ENCODE measurements around the gene WDR27. TPM values are rescaled to one million over a fixed set of nuclear protein-coding genes. Genes with fewer than 3 reads are reported as not detected.

The WDR27 gene
- total RNA-seq, 6 donors from 2014 or later, result 20.1 to 80.7 (median 40.3) TPM

GRCh38 chr6:169449221-169449620, 252.6 kb downstream of the WDR27 start:
- TF ChIP-seq, protein P1, sequence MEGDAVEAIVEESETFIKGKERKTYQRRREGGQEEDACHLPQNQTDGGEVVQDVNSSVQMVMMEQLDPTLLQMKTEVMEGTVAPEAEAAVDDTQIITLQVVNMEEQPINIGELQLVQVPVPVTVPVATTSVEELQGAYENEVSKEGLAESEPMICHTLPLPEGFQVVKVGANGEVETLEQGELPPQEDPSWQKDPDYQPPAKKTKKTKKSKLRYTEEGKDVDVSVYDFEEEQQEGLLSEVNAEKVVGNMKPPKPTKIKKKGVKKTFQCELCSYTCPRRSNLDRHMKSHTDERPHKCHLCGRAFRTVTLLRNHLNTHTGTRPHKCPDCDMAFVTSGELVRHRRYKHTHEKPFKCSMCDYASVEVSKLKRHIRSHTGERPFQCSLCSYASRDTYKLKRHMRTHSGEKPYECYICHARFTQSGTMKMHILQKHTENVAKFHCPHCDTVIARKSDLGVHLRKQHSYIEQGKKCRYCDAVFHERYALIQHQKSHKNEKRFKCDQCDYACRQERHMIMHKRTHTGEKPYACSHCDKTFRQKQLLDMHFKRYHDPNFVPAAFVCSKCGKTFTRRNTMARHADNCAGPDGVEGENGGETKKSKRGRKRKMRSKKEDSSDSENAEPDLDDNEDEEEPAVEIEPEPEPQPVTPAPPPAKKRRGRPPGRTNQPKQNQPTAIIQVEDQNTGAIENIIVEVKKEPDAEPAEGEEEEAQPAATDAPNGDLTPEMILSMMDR (IDR thresholded peaks at IDR 0.05), result no peak
- no peak for TF ChIP-seq POLR2AphosphoS5 (IDR thresholded peaks at IDR 0.05)
- no peak for TF ChIP-seq POLR2A (IDR thresholded peaks at IDR 0.05)
- TF ChIP-seq EP300 (IDR thresholded peaks at IDR 0.05), result no peak
- ATAC-seq (ENCODE audit: low FRiP score in 2 of 2), result no peak
- H3K36me3 ChIP-seq, result no peaks in the 10 kb centered on the region
- whole genome bisulfite sequencing, 2 donors, result 71 to 76% methylated on average over 6 of the region's 6 CpGs
- no peak overlapping the region for H3K27ac ChIP-seq
- no peaks in the 10 kb centered on the region for H3K27me3 ChIP-seq
- no peak for DNase-seq
- no peak overlapping the region for H3K4me3 ChIP-seq
- H3K9me3 ChIP-seq, result no peaks in the 10 kb centered on the region
- H3K4me1 ChIP-seq, result peaks cover 0 to 5% (median 3%) of the 10 kb centered on the region in 4 donors

GRCh38 chr6:169445661-169446581, 255.9 kb downstream of the WDR27 start:
- Histone ChIP-seq H3K9me3 (no peaks in the 10 kb centered on the region), H3K4me1 (peaks cover 0 to 4% (median 0%) of the 10 kb centered on the region in 4 donors), H3K27me3 (no peaks in the 10 kb centered on the region), H3K27ac (no peak overlapping the region), H3K4me3 (peak overlapping the region in 1 of 4 donors; percentile 20), H3K36me3 (no peaks in the 10 kb centered on the region)
- TF ChIP-seq EP300 (IDR thresholded peaks at IDR 0.05) (no peak), POLR2AphosphoS5 (IDR thresholded peaks at IDR 0.05) (no peak), POLR2A (IDR thresholded peaks at IDR 0.05) (no peak)
- TF ChIP-seq, protein P1 (IDR thresholded peaks at IDR 0.05), result no peak
- no peak for DNase-seq
- WGBS, 2 donors, result 73 to 84% methylated on average over 21 to 27 of the region's 27 CpGs
- peak in 1 of 2 donors; percentile 74 for ATAC-seq (ENCODE audit: low FRiP score in 2 of 2)

GRCh38 chr6:169445227-169445626, 256.6 kb downstream of the WDR27 start:
- no peak for TF ChIP-seq EP300 (IDR thresholded peaks at IDR 0.05)
- no peak for TF ChIP-seq POLR2AphosphoS5 (IDR thresholded peaks at IDR 0.05)
- no peak for TF ChIP-seq POLR2A (IDR thresholded peaks at IDR 0.05)
- TF ChIP-seq, protein P1 (IDR thresholded peaks at IDR 0.05), result no peak
- ATAC-seq (ENCODE audit: low FRiP score in 2 of 2) (no peak), DNase-seq (no peak)
- H3K36me3 ChIP-seq, result no peaks in the 10 kb centered on the region
- H3K9me3 ChIP-seq, result no peaks in the 10 kb centered on the region
- no peaks in the 10 kb centered on the region for H3K27me3 ChIP-seq
- peaks cover 0 to 4% (median 0%) of the 10 kb centered on the region in 4 donors for H3K4me1 ChIP-seq
- WGBS, 2 donors, result 79 to 87% methylated on average over 7 of the region's 7 CpGs
- H3K27ac ChIP-seq, result no peak overlapping the region
- H3K4me3 ChIP-seq, result no peak overlapping the region

DNA sequence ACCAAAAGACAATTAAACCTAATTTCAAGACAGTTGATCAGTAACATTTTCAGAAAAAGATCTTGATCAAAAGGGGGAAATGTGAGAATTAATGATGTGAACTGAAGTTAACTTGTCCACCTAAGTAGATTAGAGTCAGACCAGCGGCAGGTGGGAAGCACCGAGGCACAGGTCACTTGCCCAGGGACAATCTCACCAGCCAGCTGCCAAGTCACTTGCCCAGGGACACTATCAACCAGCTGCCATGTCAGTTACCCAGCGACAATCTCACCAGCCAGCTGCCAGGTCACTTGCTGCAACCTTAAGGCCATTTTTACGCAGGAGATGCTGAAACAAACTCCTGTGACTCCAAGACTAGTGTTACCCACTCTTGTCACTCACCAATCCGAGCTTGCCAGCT, 260.5 kb downstream of the WDR27 start:
- Histone ChIP-seq H3K4me1 (peaks cover 0 to 4% (median 0%) of the 10 kb centered on the region in 4 donors), H3K9me3 (no peaks in the 10 kb centered on the region), H3K27ac (no peak overlapping the region), H3K36me3 (no peaks in the 10 kb centered on the region), H3K4me3 (no peak overlapping the region), H3K27me3 (no peaks in the 10 kb centered on the region)
- DNase-seq, result no peak
- ATAC-seq (ENCODE audit: low FRiP score in 2 of 2), result no peak
- no peak for TF ChIP-seq EP300 (IDR thresholded peaks at IDR 0.05)
- no peak for TF ChIP-seq POLR2AphosphoS5 (IDR thresholded peaks at IDR 0.05)
- TF ChIP-seq, protein P1 (IDR thresholded peaks at IDR 0.05), result no peak
- no peak for TF ChIP-seq POLR2A (IDR thresholded peaks at IDR 0.05)
- WGBS, 2 donors, result 78 to 88% methylated on average over 5 of the region's 5 CpGs
